GM12878 (cell line): ENCODE results near the gene SPINT2. TPM values are rescaled to one million over a fixed set of nuclear protein-coding genes. Genes with fewer than 3 reads are reported as not detected.

Experiments
- ATAC-seq: fragments of 200-7000 bp; cut with Tn5 transposase; 3 replicates; pipeline ENCODE4 v1.9.1; 2020; ENCODE audit warnings: mild to moderate bottlenecking, moderate library complexity
- BruUV-seq: library from RNA; stranded (reverse); fragments of 400-500 nt; replicated peaks from 2 replicates; lab custom pipeline; 2021; lab: Mats Ljungman, UMichigan
- CTCF ChIA-PET: fragments of 300-600 bp; sonication (Branson Sonifier 250); formaldehyde crosslinking; extraction: SDS; loops from one replicate; lab custom pipeline; 2021; ENCODE audit warnings: inconsistent platforms; lab: Yijun Ruan, JAX
- POLR2A ChIA-PET: fragments of 350-600 bp; formaldehyde crosslinking; extraction: SDS; loops from one replicate; lab custom pipeline; 2021; ENCODE audit warnings: inconsistent platforms; lab: Charles Lee
- RAD21 ChIA-PET: fragments of 300-600 bp; sonication (Branson Sonifier 250); formaldehyde crosslinking; loops from one replicate; lab custom pipeline; 2023; ENCODE audit warnings: antibody characterized with exemption; ENCODE audit not compliant: unreplicated experiment; lab: Charles Lee
- SMC1A ChIA-PET: fragments of 300-600 bp; sonication (Branson Sonifier 250); formaldehyde crosslinking; loops from one replicate; lab custom pipeline; 2023; ENCODE audit not compliant: unreplicated experiment, uncharacterized antibody; lab: Charles Lee
- DNase-seq: peaks from one replicate; pipeline ENCODE4 v3.0.0-alpha.2; 2011; ENCODE audit warnings: low read depth, low spot score
- FAIRE-seq: peaks from 3 replicates; lab custom pipeline; 2011; peaks lifted over from hg19 to GRCh38; lab: Jason Lieb, UNC
- H2AFZ ChIP-seq: 2 replicates; pipeline ENCODE4 v1.6.0; 2011; ENCODE audit warnings: low read depth, low read length, control low read depth; ENCODE audit not compliant: control insufficient read depth
- H3K27ac ChIP-seq: 2 replicates; pipeline ENCODE4 v1.5.1; 2011; ENCODE audit warnings: control low read depth; ENCODE audit not compliant: control insufficient read depth, insufficient read depth
- H3K27me3 ChIP-seq, 2 experiments: replicated peaks in 1 of 2; 2 replicates each; pipeline versions ENCODE4 v1.6.0 to v1.6.1; 2011; ENCODE audit warnings: low read length in 1 of 2; ENCODE audit not compliant: control insufficient read depth in 2 of 2, insufficient read depth in 2 of 2
- H3K36me3 ChIP-seq, 2 experiments: 2 replicates each; pipeline ENCODE4 v1.5.1; 2011; ENCODE audit warnings: low read length in 1 of 2; ENCODE audit not compliant: control insufficient read depth in 2 of 2, insufficient read depth in 2 of 2
- H3K4me1 ChIP-seq: 2 replicates; pipeline ENCODE4 v1.6.1; 2011; ENCODE audit warnings: mild to moderate bottlenecking, low read length, moderate library complexity, mixed read lengths; ENCODE audit not compliant: control insufficient read depth, insufficient read depth
- H3K4me2 ChIP-seq: 2 replicates; pipeline ENCODE4 v1.6.0; 2011; ENCODE audit warnings: control low read depth; ENCODE audit not compliant: control insufficient read depth, insufficient read depth
- H3K4me3 ChIP-seq: fragments of 200-600 bp; sonication (generic); 2 replicates; pipeline ENCODE4 v1.5.1; 2016
- H3K79me2 ChIP-seq: 2 replicates; pipeline ENCODE4 v1.6.0; 2011; ENCODE audit warnings: low read length; ENCODE audit not compliant: control insufficient read depth, insufficient read depth
- H3K9ac ChIP-seq: 2 replicates; pipeline ENCODE4 v1.8.0; 2011; ENCODE audit warnings: low read length, control low read depth, mixed read lengths; ENCODE audit not compliant: control insufficient read depth, insufficient read depth
- H3K9me3 ChIP-seq: replicated peaks from 3 replicates; pipeline ENCODE4 v1.5.1; 2011; ENCODE audit warnings: mild to moderate bottlenecking, low read length; ENCODE audit not compliant: control insufficient read depth, insufficient read depth
- H4K20me1 ChIP-seq: 2 replicates; pipeline ENCODE4 v1.6.0; 2011; ENCODE audit not compliant: control insufficient read depth, insufficient read depth
- BACH1 ChIP-seq: fragments of 450-650 bp; IDR thresholded peaks from 2 replicates; pipeline ENCODE4 v1.6.1; 2017; ENCODE audit warnings: mild to moderate bottlenecking, borderline replicate concordance
- CBX3 ChIP-seq: fragments of 200-600 bp; sonication (generic); IDR thresholded peaks from 2 replicates; pipeline ENCODE4 v1.6.1; 2016; ENCODE audit warnings: low read depth, borderline replicate concordance
- CHD1 ChIP-seq: IDR thresholded peaks from 2 replicates; pipeline ENCODE4 v1.6.1; 2012; ENCODE audit warnings: low read depth, low read length, improper control_type of control experiment
- CREB1 ChIP-seq: IDR thresholded peaks from 2 replicates; pipeline ENCODE4 v1.6.1; 2012; ENCODE audit warnings: low read depth, mild to moderate bottlenecking, inconsistent platforms
- CREM ChIP-seq: IDR thresholded peaks from 2 replicates; pipeline ENCODE4 v1.6.1; 2014; ENCODE audit warnings: antibody characterized with exemption, low read depth
- EP300 ChIP-seq, 2 experiments: fragments of 150-350 bp in 1 of 2; IDR thresholded peaks; 2 replicates each; pipeline ENCODE4 v1.6.1; 2011 to 2012; ENCODE audit warnings: low read depth in 2 of 2, low read length in 2 of 2, borderline replicate concordance in 1 of 2, improper control_type of control experiment in 1 of 2, inconsistent platforms in 1 of 2; ENCODE audit not compliant: control insufficient read depth in 1 of 2
- JUND ChIP-seq: IDR thresholded peaks from 2 replicates; pipeline ENCODE4 v1.6.1; 2012; ENCODE audit warnings: low read depth, mild to moderate bottlenecking, low read length, improper control_type of control experiment, moderate library complexity
- NFXL1 ChIP-seq: fragments of 450-650 bp; IDR thresholded peaks from 2 replicates; pipeline ENCODE4 v1.6.1; 2017; ENCODE audit warnings: antibody characterized with exemption, mild to moderate bottlenecking, borderline replicate concordance
- POLR2AphosphoS5 ChIP-seq: IDR thresholded peaks from 2 replicates; pipeline ENCODE4 v1.6.1; 2011; ENCODE audit warnings: mild to moderate bottlenecking, low read length, inconsistent platforms
- SMC3 ChIP-seq: IDR thresholded peaks from 2 replicates; pipeline ENCODE4 v1.6.1; 2011; ENCODE audit warnings: low read length, improper control_type of control experiment, borderline replicate concordance
- TCF12 ChIP-seq: IDR thresholded peaks from 2 replicates; pipeline ENCODE4 v1.6.1; 2011; ENCODE audit warnings: low read depth, mild to moderate bottlenecking, low read length
- ZNF687 ChIP-seq: fragments of 450-650 bp; IDR thresholded peaks from 2 replicates; pipeline ENCODE4 v1.6.1; 2017; ENCODE audit warnings: mild to moderate bottlenecking, moderate library complexity
- WGBS: methylation state at CpG from one replicate; pipeline ENCODE4 v1.1.6; 2016; ENCODE audit warnings: low lambda C conversion rate; ENCODE audit not compliant: insufficient replicate concordance, insufficient coverage; ENCODE audit errors: missing lambda C conversion rate; 5-methylcytosine and 5-hydroxymethylcytosine counted together
- in situ Hi-C: fragments of 300-500 bp; cut with MboI; formaldehyde crosslinking; loops from 9 replicates; pipeline ENCODE4 v1.14.3; 2018; ENCODE audit warnings: mixed read lengths
- intact Hi-C: fragments of 100-400 bp; cut with micrococcal nuclease; formaldehyde crosslinking; loops from one replicate; pipeline ENCODE4 v1.14.2; 2022; ENCODE audit not compliant: unreplicated experiment
- polyA plus RNA-seq, 11 experiments: library from polyadenylated mRNA; depleted of rRNA in 4 of 11; unstranded in 6 of 11; stranded (reverse) in 5 of 11; fragments of >200 nt; fragmentation: Nextera tagmentation in 4 of 11; fragmentation: Illumina TruSeq in 1 of 11; extraction: Ambion mirVana in 4 of 11; extraction: Trizol in 1 of 11; gene quantifications; 1 replicate in 1 of 11; 2 replicates in 10 of 11; pipeline versions ENCODE4 v1.2.1 to v1.2.3, GENCODE V29; 2011 to 2016; ENCODE audit warnings: inconsistent platforms in 2 of 11, missing spikeins in 2 of 11, low read depth in 1 of 11
- total RNA-seq, 4 experiments: library from RNA; depleted of rRNA in 3 of 4; stranded (reverse); fragments of >200 nt in 3 of 4; fragmentation: Illumina TruSeq in 1 of 4; extraction: Trizol in 1 of 4; gene quantifications; 2 replicates each; pipeline versions ENCODE4 v1.2.1 to v1.2.3, GENCODE V29; 2013 to 2021
- TF ChIP-seq, protein P1 (sequence below): IDR thresholded peaks from 2 replicates; pipeline ENCODE4 v1.6.1; 2012; ENCODE audit warnings: improper control_type of control experiment, low read depth, low read length; ENCODE audit not compliant: insufficient replicate concordance

The SPINT2 gene
- total and polyA plus RNA-seq, 10 of the 15 experiments (the other 5 are each of a cell fraction or from before 2014, with no cell fraction given): 0.15 to 26.5 (median 17.5) TPM

DNA sequence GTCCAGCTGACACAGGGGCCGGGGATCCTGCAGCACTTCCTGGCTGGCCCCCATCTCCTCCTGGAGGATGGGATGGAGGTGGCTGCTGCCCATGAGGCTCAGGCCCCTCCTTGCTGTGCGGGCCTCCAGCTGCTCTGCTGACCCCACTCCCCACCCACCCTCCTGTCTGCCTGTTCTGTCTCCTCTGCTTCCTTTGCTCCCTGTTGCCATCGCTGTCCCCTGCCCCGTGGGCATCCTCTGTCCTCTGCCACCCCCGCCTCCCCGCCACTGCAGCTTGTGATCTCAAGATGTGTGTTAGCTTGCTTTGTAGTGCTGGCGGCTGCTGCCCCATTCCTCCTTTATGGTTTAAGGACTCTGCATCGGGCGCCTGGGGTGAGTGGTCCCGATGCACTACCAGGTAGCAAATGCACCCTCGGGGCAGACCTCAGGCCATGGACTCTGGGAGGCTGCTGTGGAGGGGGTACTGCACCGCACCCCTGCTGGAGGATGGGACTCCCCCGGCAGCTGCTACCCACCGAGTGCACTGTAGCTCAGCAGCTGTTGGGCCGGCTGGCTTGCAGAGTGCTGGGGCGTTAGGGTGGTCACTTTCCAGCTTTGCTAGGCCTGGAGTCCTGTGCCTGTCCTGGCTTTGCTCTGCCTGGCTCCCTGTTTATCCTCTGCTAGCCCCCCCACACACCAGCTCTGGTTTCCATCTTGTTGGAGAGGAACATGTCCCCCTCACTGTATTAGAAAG, 23.9 kb downstream of the SPINT2 start:
- no peak overlapping the region for H3K9ac ChIP-seq
- H3K4me2 ChIP-seq: no peak overlapping the region
- H3K27ac ChIP-seq: no peak overlapping the region
- TF ChIP-seq, protein P1, sequence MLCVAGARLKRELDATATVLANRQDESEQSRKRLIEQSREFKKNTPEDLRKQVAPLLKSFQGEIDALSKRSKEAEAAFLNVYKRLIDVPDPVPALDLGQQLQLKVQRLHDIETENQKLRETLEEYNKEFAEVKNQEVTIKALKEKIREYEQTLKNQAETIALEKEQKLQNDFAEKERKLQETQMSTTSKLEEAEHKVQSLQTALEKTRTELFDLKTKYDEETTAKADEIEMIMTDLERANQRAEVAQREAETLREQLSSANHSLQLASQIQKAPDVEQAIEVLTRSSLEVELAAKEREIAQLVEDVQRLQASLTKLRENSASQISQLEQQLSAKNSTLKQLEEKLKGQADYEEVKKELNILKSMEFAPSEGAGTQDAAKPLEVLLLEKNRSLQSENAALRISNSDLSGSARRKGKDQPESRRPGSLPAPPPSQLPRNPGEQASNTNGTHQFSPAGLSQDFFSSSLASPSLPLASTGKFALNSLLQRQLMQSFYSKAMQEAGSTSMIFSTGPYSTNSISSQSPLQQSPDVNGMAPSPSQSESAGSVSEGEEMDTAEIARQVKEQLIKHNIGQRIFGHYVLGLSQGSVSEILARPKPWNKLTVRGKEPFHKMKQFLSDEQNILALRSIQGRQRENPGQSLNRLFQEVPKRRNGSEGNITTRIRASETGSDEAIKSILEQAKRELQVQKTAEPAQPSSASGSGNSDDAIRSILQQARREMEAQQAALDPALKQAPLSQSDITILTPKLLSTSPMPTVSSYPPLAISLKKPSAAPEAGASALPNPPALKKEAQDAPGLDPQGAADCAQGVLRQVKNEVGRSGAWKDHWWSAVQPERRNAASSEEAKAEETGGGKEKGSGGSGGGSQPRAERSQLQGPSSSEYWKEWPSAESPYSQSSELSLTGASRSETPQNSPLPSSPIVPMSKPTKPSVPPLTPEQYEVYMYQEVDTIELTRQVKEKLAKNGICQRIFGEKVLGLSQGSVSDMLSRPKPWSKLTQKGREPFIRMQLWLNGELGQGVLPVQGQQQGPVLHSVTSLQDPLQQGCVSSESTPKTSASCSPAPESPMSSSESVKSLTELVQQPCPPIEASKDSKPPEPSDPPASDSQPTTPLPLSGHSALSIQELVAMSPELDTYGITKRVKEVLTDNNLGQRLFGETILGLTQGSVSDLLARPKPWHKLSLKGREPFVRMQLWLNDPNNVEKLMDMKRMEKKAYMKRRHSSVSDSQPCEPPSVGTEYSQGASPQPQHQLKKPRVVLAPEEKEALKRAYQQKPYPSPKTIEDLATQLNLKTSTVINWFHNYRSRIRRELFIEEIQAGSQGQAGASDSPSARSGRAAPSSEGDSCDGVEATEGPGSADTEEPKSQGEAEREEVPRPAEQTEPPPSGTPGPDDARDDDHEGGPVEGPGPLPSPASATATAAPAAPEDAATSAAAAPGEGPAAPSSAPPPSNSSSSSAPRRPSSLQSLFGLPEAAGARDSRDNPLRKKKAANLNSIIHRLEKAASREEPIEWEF: no peak
- TF ChIP-seq BACH1 (no peak), POLR2AphosphoS5 (no peak), CHD1 (no peak), CBX3 (no peak), JUND (no peak), NFXL1 (no peak), EP300 (IDR thresholded peaks at IDR 0.05; ENCODE audit: borderline replicate concordance in 1 of 2, control insufficient read depth in 1 of 2, low read depth in 2 of 2, low read length in 2 of 2) (no peak), TCF12 (no peak), ZNF687 (no peak), CREM (no peak), SMC3 (no peak), CREB1 (no peak)
- H4K20me1 ChIP-seq: no peaks in the 10 kb centered on the region
- 42% methylated on average over 15 of the region's 16 CpGs for WGBS
- POLR2A ChIA-PET: no interaction called here
- H2AFZ ChIP-seq: no peak overlapping the region
- intact Hi-C loops: no loop called here
- FAIRE-seq: no peak
- DNase-seq: no peak
- H3K27me3 ChIP-seq: no peaks in the 10 kb centered on the region
- RAD21 ChIA-PET: no interaction called here
- no peak for ATAC-seq
- no peaks in the 10 kb centered on the region for H3K9me3 ChIP-seq
- BruUV-seq: no TSS peak
- no peaks in the 10 kb centered on the region for H3K36me3 ChIP-seq
- no peaks in the 10 kb centered on the region for H3K79me2 ChIP-seq
- SMC1A ChIA-PET: no interaction called here
- no peak overlapping the region for H3K4me3 ChIP-seq
- peaks cover 8% of the 10 kb centered on the region for H3K4me1 ChIP-seq
- in situ Hi-C loops: no loop called here
- CTCF ChIA-PET: no interaction called here
